Small intestine (tissue), 7 donors: ENCODE results near the gene REELD1. TPM values are rescaled to one million over a fixed set of nuclear protein-coding genes. Genes with fewer than 3 reads are reported as not detected.

ENCODE experiments used
- DNase-seq, 2 donors: peaks; one replicate each; pipeline versions ENCODE4 v3.0.0 to v3.0.0-alpha.2; 2013
- FAIRE-seq: peaks from 2 replicates; lab custom pipeline; 2012; peaks lifted over from hg19 to GRCh38; lab: Jason Lieb, UNC
- H3K27ac ChIP-seq, 3 donors: one replicate each; pipeline ENCODE4 v1.5.1; 2013; ENCODE audit warnings: low read length in 2 of 3, mild to moderate bottlenecking in 2 of 3, control low read depth in 1 of 3, inconsistent platforms in 1 of 3, low read depth in 1 of 3, moderate library complexity in 1 of 3
- H3K27me3 ChIP-seq, 3 donors: one replicate each; pipeline ENCODE4 v1.6.1; 2013; ENCODE audit warnings: low read length in 3 of 3, inconsistent platforms in 1 of 3; ENCODE audit not compliant: control insufficient read depth in 3 of 3, insufficient read depth in 3 of 3
- H3K36me3 ChIP-seq, 3 donors: one replicate each; pipeline ENCODE4 v1.6.1; 2013; ENCODE audit warnings: low read length in 3 of 3, inconsistent platforms in 1 of 3, low read depth in 1 of 3, mild to moderate bottlenecking in 1 of 3, moderate library complexity in 1 of 3; ENCODE audit not compliant: control insufficient read depth in 3 of 3, insufficient read depth in 2 of 3
- H3K4me1 ChIP-seq, 3 donors: one replicate each; pipeline ENCODE4 v1.6.1; 2013; ENCODE audit warnings: low read length in 2 of 3, inconsistent platforms in 1 of 3, low read depth in 1 of 3, mild to moderate bottlenecking in 1 of 3, moderate library complexity in 1 of 3; ENCODE audit not compliant: control insufficient read depth in 3 of 3, insufficient read depth in 2 of 3
- H3K4me3 ChIP-seq, 3 donors: one replicate each; pipeline ENCODE4 v1.5.1; 2013; ENCODE audit warnings: low read length in 3 of 3, control low read depth in 1 of 3, inconsistent platforms in 1 of 3, low read depth in 1 of 3, mild to moderate bottlenecking in 1 of 3, moderate library complexity in 1 of 3
- H3K9me3 ChIP-seq, 2 donors: one replicate each; pipeline ENCODE4 v1.6.1; 2013; ENCODE audit warnings: low read depth in 1 of 2, low read length in 1 of 2; ENCODE audit not compliant: control insufficient read depth in 2 of 2, insufficient read depth in 1 of 2
- WGBS, 3 donors: extraction: QIAGEN DNeasy Blood & Tissue Kit; methylation state at CpG; one replicate each; pipeline ENCODE4 v1.1.7; 2013; 5-methylcytosine and 5-hydroxymethylcytosine counted together
- polyA plus RNA-seq, 4 donors: library from polyadenylated mRNA; stranded (reverse) in 3 of 4; unstranded in 1 of 4; fragments of 200-250 nt in 3 of 4; fragments of 120-200 nt in 1 of 4; gene quantifications; one replicate each; pipeline versions ENCODE4 v1.2.1 to v1.2.3, GENCODE V29; 2013
- donor health status: healthy with polysubstance abuse.
- donor health status: control.
- donor health status: control.
- donor health status: Bipolar disorder and iron deficiency.
- donor health status: healthy.

The REELD1 gene
- polyA plus RNA-seq, 4 donors, result 0.07 to 4.5 (median 0.66) TPM

GRCh38 chr4:146257511-146257910, 43.2 kb downstream of the REELD1 start:
- Histone ChIP-seq H3K27ac (no peak overlapping the region), H3K9me3 (no peaks in the 10 kb centered on the region), H3K36me3 (peaks cover 0 to 2% (median 0%) of the 10 kb centered on the region in 3 donors), H3K27me3 (no peaks in the 10 kb centered on the region), H3K4me3 (no peak overlapping the region), H3K4me1 (no peaks in the 10 kb centered on the region)
- no peak for FAIRE-seq
- WGBS, 3 donors, result 96 to 100% (median 100%) methylated on average over 1 of the region's 1 CpG
- DNase-seq, result no peak

- Histone ChIP-seq H3K9me3 (no peaks in the 10 kb centered on the region), H3K36me3 (peaks cover 0 to 4% (median 2%) of the 10 kb centered on the region in 3 donors), H3K4me1 (no peaks in the 10 kb centered on the region), H3K27me3 (no peaks in the 10 kb centered on the region), H3K4me3 (no peak overlapping the region), H3K27ac (no peak overlapping the region)
- DNase-seq, result no peak
- FAIRE-seq, result no peak
- 84 to 92% (median 87%) methylated on average over 4 of the region's 4 CpGs for WGBS, 3 donors
Observed at GRCh38 chr4:146260521-146260920, 46.2 kb downstream of the REELD1 start.

GRCh38 chr4:146261041-146261440, 46.7 kb downstream of the REELD1 start:
- FAIRE-seq, result no peak
- 75 to 80% (median 77%) methylated on average over 2 of the region's 2 CpGs for WGBS, 3 donors

DNA sequence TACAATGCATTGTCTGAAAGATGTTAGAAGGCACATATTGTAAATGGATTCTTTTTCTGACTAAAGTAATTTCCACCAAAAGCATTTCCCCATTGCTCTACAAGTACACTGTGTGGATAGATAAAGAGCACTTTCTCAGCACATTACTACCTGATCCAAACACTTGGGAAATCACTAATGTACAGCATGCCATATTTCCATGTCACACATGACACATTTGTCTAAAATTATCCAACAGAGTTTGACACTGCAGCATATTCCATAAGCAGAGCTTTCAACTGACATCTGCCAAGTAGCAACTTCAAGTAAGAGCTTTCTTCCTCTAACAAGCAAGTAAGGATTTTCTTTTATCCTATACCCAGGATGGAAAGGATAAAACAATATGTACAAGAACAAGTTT, 49.5 kb downstream of the REELD1 start:
- H3K4me3 ChIP-seq, result no peak overlapping the region
- FAIRE-seq (no peak), DNase-seq (no peak)
- H3K36me3 ChIP-seq, result peaks cover 0 to 4% (median 0%) of the 10 kb centered on the region in 3 donors
- H3K9me3 ChIP-seq, result no peaks in the 10 kb centered on the region
- H3K4me1 ChIP-seq, result peaks cover 0 to 3% (median 0%) of the 10 kb centered on the region in 3 donors
- H3K27ac ChIP-seq, result no peak overlapping the region
- no peaks in the 10 kb centered on the region for H3K27me3 ChIP-seq

More at GRCh38 chr4:146261041-146261440, 46.7 kb downstream of the REELD1 start:
- Histone ChIP-seq H3K9me3 (no peaks in the 10 kb centered on the region), H3K4me1 (no peaks in the 10 kb centered on the region), H3K27ac (no peak overlapping the region), H3K27me3 (no peaks in the 10 kb centered on the region), H3K36me3 (peaks cover 0 to 4% (median 2%) of the 10 kb centered on the region in 3 donors), H3K4me3 (no peak overlapping the region)
- no peak for DNase-seq

DNA sequence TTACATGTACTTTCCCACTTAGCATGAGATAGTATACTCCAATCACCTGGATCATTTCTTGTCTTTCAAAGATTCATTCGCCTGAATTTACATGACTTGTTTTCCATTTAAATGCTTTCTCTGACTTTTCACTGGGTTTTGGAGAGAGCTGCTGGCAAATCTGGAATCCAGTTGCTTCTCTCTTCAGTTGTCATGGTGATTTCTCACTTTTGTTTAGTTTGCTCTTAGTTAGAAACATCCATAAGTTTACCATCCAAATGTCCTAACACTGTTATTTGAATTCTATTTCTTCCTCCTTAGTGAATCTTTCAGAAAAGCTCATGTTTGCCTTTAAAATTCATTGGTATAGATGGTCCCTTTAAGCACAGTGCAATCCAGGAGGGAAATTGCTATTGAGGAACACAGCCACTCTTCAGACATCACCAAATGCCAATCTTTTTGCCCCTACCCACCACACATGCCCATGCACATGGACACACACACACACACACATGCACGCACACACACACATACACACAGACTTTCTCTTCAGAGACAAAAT, 51.7 kb downstream of the REELD1 start:
- Histone ChIP-seq H3K4me1 (peaks cover 0 to 3% (median 0%) of the 10 kb centered on the region in 3 donors), H3K27ac (no peak overlapping the region), H3K27me3 (no peaks in the 10 kb centered on the region), H3K36me3 (peaks cover 0 to 4% (median 0%) of the 10 kb centered on the region in 3 donors), H3K4me3 (no peak overlapping the region), H3K9me3 (no peaks in the 10 kb centered on the region)
- 88 to 96% (median 91%) methylated on average over 2 of the region's 2 CpGs for WGBS, 3 donors
- DNase-seq (no peak), FAIRE-seq (no peak)

- Histone ChIP-seq H3K9me3 (no peaks in the 10 kb centered on the region), H3K27ac (no peak overlapping the region), H3K4me1 (peaks cover 0 to 3% (median 0%) of the 10 kb centered on the region in 3 donors), H3K27me3 (no peaks in the 10 kb centered on the region), H3K36me3 (peaks cover 0 to 3% (median 0%) of the 10 kb centered on the region in 3 donors), H3K4me3 (no peak overlapping the region)
- WGBS, 3 donors, result 71 to 91% (median 85%) methylated on average over 5 of the region's 5 CpGs
- DNase-seq (no peak), FAIRE-seq (no peak)
Observed at GRCh38 chr4:146267826-146268225, 53.5 kb downstream of the REELD1 start.

GRCh38 chr4:146269228-146269653, 54.9 kb downstream of the REELD1 start:
- Histone ChIP-seq H3K4me1 (peaks cover 0 to 3% (median 0%) of the 10 kb centered on the region in 3 donors), H3K9me3 (no peaks in the 10 kb centered on the region), H3K36me3 (no peaks in the 10 kb centered on the region), H3K27me3 (no peaks in the 10 kb centered on the region), H3K4me3 (no peak overlapping the region), H3K27ac (no peak overlapping the region)
- DNase-seq (no peak), FAIRE-seq (no peak)
- WGBS, 3 donors, result 64 to 91% (median 88%) methylated on average over 2 of the region's 2 CpGs

DNA sequence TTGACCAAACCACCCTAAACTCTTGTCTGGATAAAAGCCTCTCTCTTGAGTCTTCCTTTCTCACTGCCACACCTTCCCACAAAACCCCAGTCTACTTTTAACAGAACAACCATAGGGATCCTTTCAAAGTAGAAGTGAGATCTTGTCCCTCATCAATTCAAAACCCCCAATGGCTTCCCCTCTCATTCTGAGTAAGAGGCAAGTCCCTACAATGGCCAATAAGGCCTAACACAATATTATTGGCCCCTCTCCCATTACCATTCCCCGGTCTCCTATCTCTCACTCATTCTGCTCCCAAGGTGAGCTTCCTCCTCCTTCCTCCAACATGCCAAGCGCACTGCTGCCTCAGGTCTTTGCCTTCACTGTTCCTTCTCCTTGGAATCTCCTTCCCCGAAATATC, 57.1 kb downstream of the REELD1 start:
- no peak for FAIRE-seq
- WGBS, 3 donors, result 96 to 100% (median 97%) methylated on average over 3 of the region's 3 CpGs
- peaks cover 2 to 3% (median 2%) of the 10 kb centered on the region in 3 donors for H3K4me1 ChIP-seq

More for the DNA sequence above, 57.1 kb downstream of the REELD1 start:
- Histone ChIP-seq H3K4me3 (no peak overlapping the region), H3K27ac (no peak overlapping the region), H3K36me3 (no peaks in the 10 kb centered on the region), H3K27me3 (no peaks in the 10 kb centered on the region), H3K9me3 (no peaks in the 10 kb centered on the region)
- DNase-seq, result no peak
